ENCODE results near the gene NPM3.

Gene NPM3

GRCh38 chr10:101774589-101775272 lies 8.5 kb downstream of the NPM3 start:
- no peak for DNase-seq (ENCODE audit: low read depth in 2 of 2)

DNA sequence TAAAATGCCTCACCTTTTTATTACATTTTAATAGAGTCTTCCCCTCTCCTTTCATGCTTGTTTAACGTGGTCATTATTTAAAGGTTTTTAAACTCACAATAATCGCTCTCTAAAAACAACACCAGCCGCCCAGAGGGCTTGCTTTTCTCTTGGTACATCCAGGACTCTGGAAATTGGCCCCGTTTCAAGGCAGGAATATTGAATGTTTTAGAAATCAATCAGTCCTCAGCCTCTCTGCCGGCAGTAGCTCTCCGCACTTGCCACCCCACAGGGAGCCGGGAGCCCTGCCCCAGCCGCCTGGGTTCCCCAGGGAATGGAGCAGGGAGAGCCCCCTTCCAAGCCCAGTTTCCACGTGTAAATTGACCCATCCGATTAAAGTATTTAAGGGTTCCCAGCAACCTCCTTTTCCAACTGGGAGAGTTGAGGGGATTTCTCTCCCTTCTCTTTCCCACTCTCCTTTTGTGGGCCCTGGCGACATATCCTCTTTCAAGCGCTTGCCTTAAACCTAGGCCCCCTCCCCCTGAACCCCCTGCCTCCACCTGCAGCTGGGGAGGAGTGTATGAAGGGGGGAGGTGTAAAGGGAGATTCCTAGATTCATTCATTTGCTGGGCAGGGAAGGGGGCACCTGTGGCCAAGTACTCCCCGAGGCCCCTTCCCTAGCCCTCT lies 9.2 kb downstream of the NPM3 start:
- no peak for DNase-seq (ENCODE audit: low read depth in 2 of 2)

DNA sequence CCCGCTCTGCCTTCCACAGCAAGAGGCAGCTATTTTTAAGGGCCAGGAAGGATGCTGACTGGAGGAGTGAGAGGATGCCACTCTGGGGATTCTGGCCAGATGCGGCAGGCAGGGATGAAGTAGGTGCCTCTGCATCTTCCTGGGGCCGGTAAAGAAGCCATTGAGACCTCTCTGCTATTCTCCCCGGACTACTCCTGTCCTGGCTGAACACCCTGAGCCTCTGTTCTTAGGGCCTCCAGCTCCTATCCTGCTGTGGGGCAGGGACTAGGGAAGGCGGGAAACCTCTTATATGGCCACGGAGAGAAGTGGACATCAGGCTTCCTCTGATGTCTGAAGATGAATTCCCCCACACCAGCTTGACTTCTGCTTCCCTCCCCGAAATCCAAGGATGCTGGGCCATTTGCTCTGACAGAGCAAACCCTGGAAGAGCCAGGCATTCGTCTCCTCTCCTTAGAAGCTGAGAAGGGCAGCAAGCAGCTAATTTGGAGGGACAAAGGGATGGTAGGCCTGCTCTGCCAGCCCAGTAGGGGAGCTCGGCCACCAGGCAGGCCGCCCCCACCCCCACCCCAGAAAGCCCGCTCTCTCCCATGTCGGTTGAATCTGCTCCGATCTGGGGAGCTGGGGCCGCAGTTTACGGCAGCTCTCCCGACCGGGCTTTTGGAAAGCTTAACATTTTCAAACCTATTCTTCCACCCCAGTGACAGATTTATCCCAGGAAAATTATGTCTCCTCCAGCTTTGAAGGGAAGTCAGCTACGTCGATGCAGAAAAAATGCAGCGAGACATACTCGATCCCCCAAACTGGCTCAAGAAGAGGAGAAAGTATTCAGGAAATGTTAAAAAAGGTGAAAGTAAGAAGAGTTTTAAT lies 10.1 kb downstream of the NPM3 start:
- DNase-seq (ENCODE audit: low read depth in 2 of 2) = no peak

DNA sequence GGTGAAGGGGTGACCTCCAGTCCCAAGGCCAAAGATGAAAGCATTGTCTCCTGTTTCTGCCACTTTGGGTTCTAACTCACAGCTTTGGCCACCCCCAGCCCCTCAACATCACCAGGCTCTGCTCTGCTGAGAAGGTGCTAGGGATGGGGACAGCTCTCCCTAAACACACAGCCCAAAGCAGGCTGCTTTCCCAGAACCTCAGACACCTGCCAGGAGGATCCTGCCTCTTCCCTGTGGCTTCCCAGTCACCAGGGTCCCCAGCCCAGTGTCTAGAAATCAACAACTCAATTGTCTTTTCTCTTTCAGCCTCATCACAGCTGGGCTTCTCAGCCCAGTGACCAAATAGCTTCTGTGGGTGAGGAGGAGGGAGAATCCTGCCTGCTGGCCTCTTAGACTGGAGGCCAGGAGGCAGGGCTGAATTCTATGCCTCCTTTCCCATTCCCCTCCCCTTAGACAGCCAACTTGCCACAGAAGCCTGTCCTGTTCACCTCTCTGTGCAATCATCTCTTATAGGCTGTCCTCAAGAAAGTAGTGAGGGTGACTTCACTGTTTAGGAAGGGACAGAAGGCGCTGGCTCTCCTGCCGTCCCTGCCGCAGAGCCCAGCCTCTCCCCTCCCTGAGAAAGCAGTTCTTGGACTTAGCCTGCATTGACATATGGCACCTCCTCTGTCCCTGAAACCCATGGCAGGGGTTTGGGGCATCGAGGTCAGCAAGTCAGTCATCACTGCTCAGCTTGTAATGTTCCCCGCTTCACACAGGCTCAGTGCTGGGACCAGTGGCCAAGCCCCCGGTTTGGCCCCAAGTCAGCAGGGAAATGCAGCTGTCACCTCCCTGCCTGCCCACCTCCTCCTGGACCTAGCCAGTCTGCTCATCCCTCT lies 11.0 kb downstream of the NPM3 start:
- DNase-seq (ENCODE audit: low read depth in 2 of 2) = no peak

- DNase-seq (ENCODE audit: low read depth in 2 of 2) = no peak
These were observed 11.9 kb downstream of the NPM3 start for GRCh38 chr10:101771380-101771779.

DNA sequence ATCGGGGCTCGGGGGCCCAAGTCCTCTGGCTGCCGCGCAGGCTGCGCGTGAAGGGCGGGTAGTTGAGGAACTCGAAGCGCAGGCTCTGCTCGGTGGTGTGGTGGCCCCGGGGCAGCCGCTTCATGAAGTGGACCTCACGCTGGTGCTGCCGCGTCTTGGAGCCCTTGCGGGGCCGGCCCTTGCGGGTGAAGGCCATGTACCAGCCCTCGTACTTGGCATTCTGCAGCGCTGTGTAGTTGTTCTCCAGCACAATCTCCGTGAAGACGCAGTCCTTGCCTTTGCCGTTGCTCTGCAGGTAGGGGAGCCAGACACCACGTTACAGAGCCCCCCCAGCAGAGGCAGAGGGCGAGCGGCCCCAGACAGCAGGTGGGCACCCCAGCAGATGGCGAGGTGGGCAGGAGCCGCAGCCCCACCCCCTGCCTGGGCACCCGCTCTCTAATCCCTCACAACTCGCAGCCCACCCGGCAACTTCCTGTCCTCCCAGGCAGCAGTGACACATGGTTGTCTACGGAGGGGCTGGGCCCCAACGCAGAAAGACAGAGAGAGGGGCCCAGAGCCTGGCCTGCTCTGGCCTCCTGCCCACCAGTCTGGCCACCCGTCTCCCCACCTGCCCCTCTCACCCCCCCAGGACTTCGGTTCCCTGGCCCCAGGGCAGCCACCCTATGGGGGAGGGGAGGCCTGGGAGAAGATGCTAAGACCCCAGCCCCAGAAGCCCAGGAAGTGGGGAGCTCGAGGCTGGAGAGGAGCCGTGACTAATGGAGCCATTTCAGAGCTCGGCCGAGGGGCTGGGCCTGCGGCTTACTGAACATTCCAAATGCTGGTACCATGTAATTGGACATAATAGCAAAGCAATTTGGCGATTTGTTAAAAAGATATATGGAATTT lies 12.7 kb downstream of the NPM3 start:
- DNase-seq (ENCODE audit: low read depth in 2 of 2) = no peak

GRCh38 chr10:101769541-101770180 lies 13.6 kb downstream of the NPM3 start:
- no peak for DNase-seq (ENCODE audit: low read depth in 2 of 2)

- no peak for DNase-seq (ENCODE audit: low read depth in 2 of 2)
These were observed 14.5 kb downstream of the NPM3 start for GRCh38 chr10:101768791-101769170.

- no peak for DNase-seq (ENCODE audit: low read depth in 2 of 2)
These were observed 15.1 kb downstream of the NPM3 start for GRCh38 chr10:101767966-101768790.

DNA sequence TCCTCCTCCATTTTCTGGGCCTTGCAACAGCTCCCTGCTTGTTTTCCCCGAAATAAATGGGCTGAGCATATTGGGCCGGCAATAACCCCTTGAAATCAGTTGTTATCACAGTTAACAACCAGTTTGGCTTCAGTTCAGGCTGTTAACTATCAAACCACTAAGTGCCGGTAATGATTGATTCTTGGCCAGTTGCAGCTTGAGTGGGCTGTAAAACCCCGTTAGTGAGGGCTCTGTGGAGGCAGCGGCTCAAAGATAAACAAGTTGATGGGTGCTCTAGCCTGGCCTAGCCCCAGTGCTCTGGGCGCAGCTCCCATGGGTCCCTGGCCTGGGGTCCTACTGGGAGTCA lies 15.7 kb downstream of the NPM3 start:
- no peak for DNase-seq (ENCODE audit: low read depth in 2 of 2)

DNA sequence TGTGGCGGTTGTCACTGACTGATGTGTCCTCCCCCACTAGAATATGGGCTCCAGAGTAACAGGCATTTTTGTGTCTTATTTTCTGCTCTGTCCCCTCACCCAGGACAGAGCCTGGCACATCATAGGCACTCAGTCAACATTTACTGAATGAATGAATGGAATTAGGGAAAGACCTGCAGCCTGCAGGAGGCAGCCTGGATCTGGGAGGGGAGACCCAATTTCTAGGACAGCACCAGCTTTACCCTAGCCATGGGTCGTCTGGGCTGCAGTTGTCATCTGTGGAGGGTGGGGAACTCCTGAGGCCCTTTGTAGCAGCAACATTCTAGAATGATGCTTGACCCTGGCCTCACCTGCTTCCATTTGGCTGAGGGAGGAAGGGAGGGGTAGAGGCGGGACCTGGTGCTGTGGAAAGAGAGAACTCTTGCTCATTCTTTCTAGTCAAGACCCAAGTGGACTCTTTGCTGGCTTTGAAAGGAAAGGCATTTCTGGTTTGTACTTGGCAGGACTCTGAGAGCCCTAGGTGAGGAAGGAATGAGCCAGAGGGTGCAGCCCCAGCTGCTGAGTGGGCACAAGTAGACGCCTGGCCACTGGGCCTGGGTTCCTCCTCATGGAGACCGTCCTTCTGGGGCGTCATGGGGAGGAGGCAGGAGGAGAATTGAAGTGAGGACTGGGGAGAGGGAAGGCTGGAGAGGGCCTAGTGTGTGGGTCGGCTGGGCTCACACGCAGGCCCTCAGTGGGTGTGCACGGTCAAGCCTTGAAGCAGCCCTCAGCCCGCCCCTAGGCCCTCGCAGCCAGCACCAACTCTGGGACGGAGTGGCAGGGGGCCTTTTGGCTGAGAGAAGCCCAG lies 16.3 kb downstream of the NPM3 start:
- DNase-seq (ENCODE audit: low read depth in 2 of 2) = no peak

GRCh38 chr10:101766306-101766705 lies 16.9 kb downstream of the NPM3 start:
- no peak for DNase-seq (ENCODE audit: low read depth in 2 of 2)

- DNase-seq (ENCODE audit: low read depth in 2 of 2) = no peak
These were observed 20.0 kb downstream of the NPM3 start for GRCh38 chr10:101763141-101763846.

GRCh38 chr10:101762736-101763135 lies 20.5 kb downstream of the NPM3 start:
- DNase-seq (ENCODE audit: low read depth in 2 of 2) = no peak

DNA sequence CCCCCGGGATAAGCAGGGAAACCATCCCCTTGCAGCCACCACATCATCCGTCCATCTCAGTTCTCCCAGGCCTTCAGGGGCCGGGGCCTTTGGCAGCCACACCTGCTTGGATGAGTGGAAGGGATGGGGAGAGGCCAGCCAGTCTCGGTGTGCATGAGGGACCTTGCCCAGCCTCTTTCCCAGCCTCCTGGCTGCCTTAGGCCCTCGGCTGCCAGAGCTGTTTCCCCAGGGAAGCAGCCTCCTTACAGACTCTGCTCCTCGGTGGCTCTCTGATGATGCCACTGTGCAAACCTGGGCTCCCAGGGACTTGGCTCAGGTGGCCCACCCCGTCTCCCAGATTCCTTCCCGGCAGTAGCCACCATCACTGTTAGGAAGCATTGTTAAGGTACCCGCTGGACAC lies 22.0 kb downstream of the NPM3 start:
- no peak for DNase-seq (ENCODE audit: low read depth in 2 of 2)

DNA sequence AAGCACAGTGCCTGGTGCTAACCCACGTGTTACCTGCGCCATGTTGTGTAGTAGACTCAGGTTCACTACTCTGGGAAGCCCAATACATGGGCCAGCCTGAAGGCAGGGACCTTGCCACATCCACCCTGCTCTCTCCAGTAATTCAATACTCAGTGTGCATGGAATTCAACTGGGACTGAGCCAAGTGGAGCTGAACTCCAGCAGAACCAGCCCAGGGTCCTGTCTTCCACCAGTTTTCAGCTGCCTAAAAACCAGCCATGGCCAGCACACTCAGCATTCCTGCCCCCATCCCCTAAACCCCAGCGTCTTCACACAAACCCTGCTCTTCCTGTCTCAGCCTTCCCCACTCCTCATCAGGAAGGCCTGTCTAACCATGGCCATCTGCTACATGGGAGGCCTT lies 22.7 kb downstream of the NPM3 start:
- DNase-seq (ENCODE audit: low read depth in 2 of 2) = no peak

- no peak for DNase-seq (ENCODE audit: low read depth in 2 of 2)
These were observed 23.7 kb downstream of the NPM3 start for GRCh38 chr10:101759309-101760247.
